Epithelial cell of esophagus (primary cell): Measurements from ENCODE around the gene SEMA3E.

Source experiments
- DNase-seq: peaks from one replicate; pipeline ENCODE4 v3.0.0; 2010; ENCODE audit warnings: low read depth
- H3K4me3 ChIP-seq: 2 replicates; pipeline ENCODE4 v1.5.1; 2011; ENCODE audit warnings: mild to moderate bottlenecking, low read length, control low read depth
- TF ChIP-seq, protein P1 (sequence below): IDR thresholded peaks from 2 replicates; pipeline ENCODE4 v1.5.1; 2011; ENCODE audit warnings: low read depth, mild to moderate bottlenecking, low read length, control low read depth, inconsistent platforms; ENCODE audit not compliant: insufficient read depth; ENCODE audit errors: missing control alignments

The SEMA3E gene

DNA sequence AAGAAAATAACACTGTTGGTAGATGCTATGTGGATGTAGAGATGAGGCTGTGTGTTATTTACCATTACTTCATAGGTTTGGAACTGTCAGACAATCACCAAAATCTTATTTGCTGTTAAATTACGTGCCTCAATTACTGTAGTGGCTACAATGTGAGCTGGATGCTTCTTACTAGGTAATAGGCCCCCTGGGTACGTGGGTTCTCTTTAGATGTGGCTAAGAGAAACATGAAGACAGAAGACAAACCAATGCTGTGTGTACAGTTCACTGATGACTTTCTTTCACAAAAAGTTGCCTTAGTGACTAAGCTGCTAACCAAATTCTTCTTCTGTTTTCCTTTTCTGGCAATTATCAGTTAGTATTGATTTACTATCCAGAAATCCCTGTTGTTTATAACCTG lies 144.6 kb downstream of the SEMA3E start:
- DNase-seq = no peak
- no peak overlapping the region for H3K4me3 ChIP-seq
- TF ChIP-seq, protein P1, sequence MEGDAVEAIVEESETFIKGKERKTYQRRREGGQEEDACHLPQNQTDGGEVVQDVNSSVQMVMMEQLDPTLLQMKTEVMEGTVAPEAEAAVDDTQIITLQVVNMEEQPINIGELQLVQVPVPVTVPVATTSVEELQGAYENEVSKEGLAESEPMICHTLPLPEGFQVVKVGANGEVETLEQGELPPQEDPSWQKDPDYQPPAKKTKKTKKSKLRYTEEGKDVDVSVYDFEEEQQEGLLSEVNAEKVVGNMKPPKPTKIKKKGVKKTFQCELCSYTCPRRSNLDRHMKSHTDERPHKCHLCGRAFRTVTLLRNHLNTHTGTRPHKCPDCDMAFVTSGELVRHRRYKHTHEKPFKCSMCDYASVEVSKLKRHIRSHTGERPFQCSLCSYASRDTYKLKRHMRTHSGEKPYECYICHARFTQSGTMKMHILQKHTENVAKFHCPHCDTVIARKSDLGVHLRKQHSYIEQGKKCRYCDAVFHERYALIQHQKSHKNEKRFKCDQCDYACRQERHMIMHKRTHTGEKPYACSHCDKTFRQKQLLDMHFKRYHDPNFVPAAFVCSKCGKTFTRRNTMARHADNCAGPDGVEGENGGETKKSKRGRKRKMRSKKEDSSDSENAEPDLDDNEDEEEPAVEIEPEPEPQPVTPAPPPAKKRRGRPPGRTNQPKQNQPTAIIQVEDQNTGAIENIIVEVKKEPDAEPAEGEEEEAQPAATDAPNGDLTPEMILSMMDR = no peak

DNA sequence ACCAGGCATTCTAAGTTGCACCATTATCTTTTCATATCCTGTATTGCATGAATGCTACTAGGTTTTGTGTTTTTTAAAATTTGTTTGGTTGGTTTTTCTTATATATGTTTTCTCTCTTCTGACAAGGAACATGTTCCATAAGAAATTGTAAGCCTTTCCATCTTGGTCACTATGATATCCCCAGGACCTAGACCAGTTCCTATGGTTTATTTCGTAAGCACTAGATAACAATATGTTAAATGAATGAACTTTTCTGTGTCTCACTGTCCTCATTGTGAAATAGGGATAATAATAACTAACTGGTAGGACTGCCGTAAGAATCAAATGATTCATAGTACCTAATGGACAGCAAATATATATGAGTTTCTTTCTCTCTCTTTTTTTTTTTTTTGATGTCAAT lies 146.3 kb downstream of the SEMA3E start:
- DNase-seq = peak; percentile 43
- H3K4me3 ChIP-seq = no peak overlapping the region
- TF ChIP-seq, protein P1 = no peak

DNA sequence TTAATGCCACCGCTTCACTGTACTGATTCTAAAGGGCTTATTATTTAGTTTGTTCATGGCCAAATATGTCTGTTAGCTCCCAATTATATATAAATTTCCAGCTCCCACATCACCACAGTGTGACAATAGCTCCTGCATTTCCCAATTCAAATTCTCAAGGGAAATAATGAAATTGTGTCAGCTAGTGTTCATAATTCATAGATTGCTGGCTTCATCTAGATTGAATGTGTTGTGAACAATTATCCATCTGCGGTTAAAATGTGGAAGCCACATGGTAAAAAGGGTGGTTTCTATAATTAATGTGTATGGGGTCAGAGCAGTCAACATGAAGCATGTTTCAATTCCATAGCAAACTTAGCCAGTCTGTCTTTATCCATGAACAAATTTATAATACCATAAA lies 154.3 kb downstream of the SEMA3E start:
- no peak overlapping the region for H3K4me3 ChIP-seq
- TF ChIP-seq, protein P1 = no peak
- DNase-seq = no peak

DNA sequence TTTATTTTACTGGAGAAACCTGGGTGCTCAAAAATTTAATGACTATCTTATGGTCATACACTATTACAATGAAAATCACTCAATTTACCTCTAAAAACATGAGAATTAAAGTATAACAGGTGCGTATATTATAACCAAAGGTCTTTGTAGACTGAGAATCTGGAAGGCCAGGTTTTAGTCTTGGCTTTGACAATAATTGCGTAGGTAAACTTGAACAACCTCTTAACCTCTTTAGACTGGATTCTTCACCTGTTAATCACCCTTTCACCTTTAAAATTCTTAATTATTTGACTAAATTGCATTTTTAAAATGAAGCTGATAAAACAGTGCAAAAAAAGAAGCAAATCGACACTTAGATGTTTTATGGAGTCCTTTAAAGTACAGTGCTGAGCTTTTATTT lies 156.1 kb downstream of the SEMA3E start:
- TF ChIP-seq, protein P1 = no peak

DNA sequence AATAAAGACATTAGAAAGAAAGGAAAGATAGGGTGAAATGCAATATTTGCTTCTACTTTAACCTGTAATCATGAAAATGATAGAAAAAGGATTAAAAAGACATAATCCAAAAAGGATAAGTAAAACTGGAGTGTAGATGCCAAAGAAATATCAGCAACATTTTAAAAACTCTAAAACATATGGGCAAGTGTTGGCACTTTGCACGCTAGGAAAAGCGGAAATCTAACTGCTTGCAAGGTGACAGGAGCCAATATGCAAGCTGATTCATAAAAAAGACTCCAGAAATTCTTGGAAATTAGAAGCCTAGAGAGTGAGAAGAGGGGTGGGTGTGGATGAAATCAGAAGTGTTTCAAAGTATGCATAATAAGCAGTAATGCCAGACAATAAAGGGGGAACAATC lies 161.1 kb downstream of the SEMA3E start:
- H3K4me3 ChIP-seq = no peak overlapping the region
- TF ChIP-seq, protein P1 = no peak
- no peak for DNase-seq

More for the DNA sequence above, 156.1 kb downstream of the SEMA3E start:
- no peak overlapping the region for H3K4me3 ChIP-seq
- DNase-seq = no peak

DNA sequence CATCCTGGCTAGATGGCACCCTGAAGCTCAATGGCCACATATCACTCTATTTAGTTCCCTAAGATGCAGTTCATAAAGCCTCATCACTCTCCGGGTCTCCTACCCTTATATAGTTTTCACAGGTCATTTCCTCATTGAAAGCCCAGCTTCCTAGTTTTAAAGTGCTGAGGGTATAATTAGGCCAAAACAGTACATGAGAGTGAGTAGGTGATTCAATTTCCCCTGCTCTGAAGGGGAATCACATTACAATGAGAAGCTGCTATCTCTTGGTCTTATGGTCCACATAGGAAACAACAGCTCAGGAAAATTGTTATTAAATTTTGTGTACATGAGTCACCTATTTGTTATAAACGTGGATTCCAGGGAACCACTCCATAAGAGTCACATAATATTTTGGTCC lies 162.0 kb downstream of the SEMA3E start:
- DNase-seq = peak; percentile 42
- TF ChIP-seq, protein P1 = no peak
- no peak overlapping the region for H3K4me3 ChIP-seq

DNA sequence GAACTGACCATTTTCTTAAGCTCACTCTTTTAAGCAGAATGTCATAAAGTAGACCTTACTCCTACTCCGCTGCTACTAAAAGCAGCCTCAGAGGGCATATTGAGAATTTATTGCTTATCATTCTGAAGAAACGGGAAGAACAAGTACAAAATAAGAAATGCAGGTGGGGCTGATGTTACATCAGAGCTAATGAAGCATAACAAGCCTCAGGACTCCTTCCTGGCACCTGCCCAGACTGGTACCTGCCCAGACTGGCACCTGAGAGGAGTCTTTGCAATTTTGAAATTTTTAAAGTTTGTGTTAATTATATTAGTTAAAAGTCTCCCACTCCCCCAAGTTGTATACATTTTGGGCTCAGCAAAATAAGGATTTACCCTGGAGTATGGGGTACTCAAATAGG lies 162.4 kb downstream of the SEMA3E start:
- TF ChIP-seq, protein P1 = no peak
- no peak overlapping the region for H3K4me3 ChIP-seq
- DNase-seq = peak; percentile 93
